ENCODE results near the gene GPR45. TPM values are rescaled to one million over a fixed set of nuclear protein-coding genes. Genes with fewer than 3 reads are reported as not detected.
"Not testable (repeated sequence)": the region's sequence is repeated elsewhere in the genome, so short reads cannot be mapped to it uniquely, and the experiment has no call there.

Gene GPR45
- total RNA-seq, 1 donor from 2014 or later, result not detected

GRCh38 chr2:105248316-105249070 lies 7.0 kb downstream of the GPR45 start:
- TF ChIP-seq CTCF (IDR thresholded peaks at IDR 0.05), result no peak
- DNase-seq, result no peak
- intact Hi-C loops (cut with DNase I), result no loop called here
- ATAC-seq, result no peak
- Histone ChIP-seq H3K9me3 (no peaks in the 10 kb centered on the region), H3K36me3 (no peaks in the 10 kb centered on the region), H3K27ac (no peak overlapping the region), H3K4me3 (no peak overlapping the region), H3K27me3 (ENCODE audit: low read depth) (no peaks in the 10 kb centered on the region), H3K4me1 (no peaks in the 10 kb centered on the region)

DNA sequence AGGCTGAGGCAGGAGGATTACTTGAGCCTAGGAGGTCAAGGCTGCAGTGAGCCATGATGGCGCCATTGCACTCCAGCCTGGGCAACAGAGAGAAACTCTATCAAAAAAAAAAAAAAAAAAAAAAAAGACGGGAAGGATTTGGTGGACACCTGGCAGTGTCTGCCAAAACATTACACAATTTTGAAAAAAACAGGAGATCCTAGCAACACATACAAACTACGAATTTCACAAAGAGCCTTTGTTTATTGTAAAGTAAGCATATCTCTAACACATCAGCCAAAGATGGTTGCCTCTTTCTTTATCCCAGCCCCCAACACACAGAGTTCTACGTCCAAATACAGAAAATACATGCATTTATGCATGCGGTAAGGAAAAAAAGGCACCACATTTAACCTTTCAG lies 7.6 kb downstream of the GPR45 start:
- Histone ChIP-seq H3K36me3 (no peaks in the 10 kb centered on the region), H3K9me3 (no peaks in the 10 kb centered on the region), H3K4me3 (no peak overlapping the region), H3K4me1 (no peaks in the 10 kb centered on the region), H3K27me3 (ENCODE audit: low read depth) (no peaks in the 10 kb centered on the region), H3K27ac (no peak overlapping the region)
- ATAC-seq (no peak), DNase-seq (no peak)
- intact Hi-C loops (cut with DNase I), result no loop called here
- TF ChIP-seq CTCF (IDR thresholded peaks at IDR 0.05), result no peak

- no peaks in the 10 kb centered on the region for H3K36me3 ChIP-seq
- ATAC-seq (no peak), DNase-seq (no peak)
- no peak overlapping the region for H3K4me3 ChIP-seq
- no peaks in the 10 kb centered on the region for H3K27me3 ChIP-seq (ENCODE audit: low read depth)
- H3K27ac ChIP-seq, result no peak overlapping the region
- intact Hi-C loops (cut with DNase I), result no loop called here
- no peaks in the 10 kb centered on the region for H3K4me1 ChIP-seq
- no peak for TF ChIP-seq CTCF (IDR thresholded peaks at IDR 0.05)
- no peaks in the 10 kb centered on the region for H3K9me3 ChIP-seq
Measured at GRCh38 chr2:105249891-105250290, 8.3 kb downstream of the GPR45 start.

DNA sequence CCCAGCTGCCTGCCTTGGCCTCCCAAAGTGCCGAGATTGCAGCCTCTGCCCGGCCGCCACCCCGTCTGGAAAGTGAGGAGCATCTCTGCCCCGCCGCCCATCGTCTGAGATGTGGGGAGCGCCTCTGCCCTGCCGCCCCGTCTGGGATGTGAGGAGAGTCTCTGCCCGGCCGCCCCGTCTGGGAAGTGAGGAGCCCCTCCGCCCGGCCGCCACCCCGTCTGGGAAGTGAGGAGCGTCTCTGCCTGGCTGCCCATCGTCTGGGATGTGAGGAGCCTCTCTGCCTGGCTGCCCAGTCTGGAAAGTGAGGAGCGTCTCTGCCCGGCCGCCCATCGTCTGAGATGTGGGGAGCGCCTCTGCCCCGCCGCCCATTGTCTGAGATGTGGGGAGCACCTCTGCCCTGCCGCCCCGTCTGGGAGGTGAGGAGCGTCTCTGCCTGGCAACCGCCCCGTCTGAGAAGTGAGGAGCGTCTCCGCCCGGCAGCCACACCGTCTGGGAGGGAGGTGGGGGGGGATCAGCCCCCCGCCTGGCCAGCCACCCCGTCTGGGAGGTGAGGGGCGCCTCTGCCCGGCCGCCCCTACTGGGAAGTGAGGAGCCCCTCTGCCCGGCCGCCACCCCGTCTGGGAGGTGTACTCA lies 9.6 kb downstream of the GPR45 start:
- H3K9me3 ChIP-seq; H3K4me3 ChIP-seq; H3K36me3 ChIP-seq; H3K27me3 ChIP-seq (ENCODE audit: low read depth); DNase-seq; H3K27ac ChIP-seq; H3K4me1 ChIP-seq; intact Hi-C loops (cut with DNase I); ATAC-seq: not testable (repeated sequence)

GRCh38 chr2:105252271-105252670 lies 10.7 kb downstream of the GPR45 start:
- Histone ChIP-seq H3K27ac (no peak overlapping the region), H3K36me3 (no peaks in the 10 kb centered on the region), H3K27me3 (ENCODE audit: low read depth) (no peaks in the 10 kb centered on the region), H3K4me3 (no peak overlapping the region), H3K4me1 (no peaks in the 10 kb centered on the region), H3K9me3 (no peaks in the 10 kb centered on the region)
- TF ChIP-seq CTCF (IDR thresholded peaks at IDR 0.05), result no peak
- intact Hi-C loops (cut with DNase I), result no loop called here
- ATAC-seq (peak; percentile 48 to 61), DNase-seq (no peak)

DNA sequence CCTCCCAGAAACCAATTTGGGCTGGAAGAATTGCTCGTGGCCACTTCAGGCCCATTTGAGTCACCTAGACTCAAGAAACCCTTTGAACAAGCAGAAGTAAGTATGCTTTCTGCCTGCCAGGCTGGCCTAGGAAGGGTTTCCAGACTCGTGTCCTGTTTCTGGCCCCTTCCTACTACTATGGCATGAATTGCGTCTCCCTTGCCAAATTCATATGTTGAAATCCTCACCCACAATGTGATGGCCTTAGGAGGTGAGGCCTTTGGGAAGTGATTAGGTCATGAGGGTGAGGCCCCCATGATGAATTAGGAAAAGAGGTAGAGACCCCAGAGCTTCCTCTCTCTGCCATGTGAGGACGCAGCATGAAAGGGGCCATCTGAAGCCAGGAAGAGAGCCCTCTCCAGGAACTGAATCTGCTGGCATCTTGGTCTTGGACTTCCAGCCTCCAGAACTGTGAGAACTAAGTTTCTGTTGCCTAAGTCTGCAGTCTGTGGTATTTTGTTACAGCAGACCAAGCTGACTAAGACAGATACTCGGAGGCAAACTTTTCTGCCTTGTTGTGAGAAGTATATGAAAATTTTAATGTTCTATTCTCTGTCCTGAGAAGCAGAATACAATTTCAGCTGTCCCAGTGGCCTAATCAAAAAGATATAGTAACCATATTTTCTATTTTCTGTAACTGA lies 13.1 kb downstream of the GPR45 start:
- H3K4me1 ChIP-seq, result no peaks in the 10 kb centered on the region
- no peaks in the 10 kb centered on the region for H3K9me3 ChIP-seq
- intact Hi-C loops (cut with DNase I), result no loop called here
- no peak overlapping the region for H3K4me3 ChIP-seq
- no peaks in the 10 kb centered on the region for H3K36me3 ChIP-seq
- H3K27me3 ChIP-seq (ENCODE audit: low read depth), result no peaks in the 10 kb centered on the region
- H3K27ac ChIP-seq, result no peak overlapping the region
- ATAC-seq (no peak), DNase-seq (no peak)
- no peak for TF ChIP-seq CTCF (IDR thresholded peaks at IDR 0.05)
